T-helper 1 cell treated with Interleukin-12 subunit alpha and Interleukin-12 subunit beta and Interleukin-4 antibody, amounts not matched to agents 30 μg/mL and 1 μg/mL, for 36 hours (primary cell): ENCODE data around the gene LCNL1.

Source experiments
- H3K27ac Mint-ChIP-seq: one replicate; pipeline ENCODE4 v1.8.0; 2021; ENCODE audit warnings: mild to moderate bottlenecking, mixed read lengths
- H3K27me3 Mint-ChIP-seq: one replicate; pipeline ENCODE4 v1.8.0; 2021; ENCODE audit warnings: low read depth, mixed read lengths
- H3K36me3 Mint-ChIP-seq: one replicate; pipeline ENCODE4 v1.8.0; 2021; ENCODE audit warnings: low read depth, mixed read lengths
- H3K4me1 Mint-ChIP-seq: one replicate; pipeline ENCODE4 v1.8.0; 2021; ENCODE audit warnings: low read depth, mixed read lengths
- H3K4me3 Mint-ChIP-seq: one replicate; pipeline ENCODE4 v1.8.0; 2021; ENCODE audit warnings: mild to moderate bottlenecking, moderate library complexity, mixed read lengths
- H3K9me3 Mint-ChIP-seq: one replicate; pipeline ENCODE4 v1.8.0; 2021; ENCODE audit warnings: mixed read lengths

The LCNL1 gene

DNA sequence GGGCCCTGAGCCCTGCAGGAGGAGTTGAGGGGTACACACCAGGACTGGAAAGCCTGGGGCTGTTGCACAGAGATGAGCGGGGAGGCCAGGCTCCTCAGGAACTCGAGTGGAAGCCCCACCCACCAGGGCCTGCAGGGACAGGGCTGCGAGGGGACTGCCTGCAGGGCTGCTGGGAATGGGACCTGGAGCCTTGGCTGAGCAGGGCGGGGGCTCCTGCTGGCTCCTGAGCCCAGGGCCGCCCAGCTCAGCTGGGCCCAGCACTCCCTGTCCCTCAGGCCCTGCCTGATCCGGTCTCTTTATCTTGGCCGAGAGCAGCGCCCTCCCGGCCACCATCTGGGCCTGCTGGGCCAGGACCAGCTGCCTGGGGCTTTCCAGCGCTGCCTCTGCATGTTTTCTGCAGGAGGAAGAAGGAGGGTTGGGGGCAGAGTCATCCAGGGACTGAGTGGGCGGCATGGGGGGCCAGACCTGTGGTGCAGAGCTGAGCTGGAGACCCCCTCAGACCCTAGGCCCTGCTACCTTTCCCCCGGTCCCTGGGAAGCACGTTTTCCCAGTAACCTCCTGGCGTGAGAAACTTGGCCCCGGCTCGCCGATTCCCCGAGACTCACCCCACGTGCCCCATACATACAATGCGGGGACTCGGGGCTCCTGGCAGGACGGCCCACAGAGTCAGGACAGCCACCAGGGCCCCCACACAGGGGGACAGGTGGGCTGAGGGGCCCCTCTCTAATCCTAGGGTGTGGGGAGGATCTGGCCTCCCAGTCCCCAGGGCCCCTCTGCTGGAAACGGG, 21.3 kb upstream of the LCNL1 start:
- Mint-ChIP-seq H3K4me1 (peaks cover 13% of the 10 kb centered on the region), H3K27ac (no peak overlapping the region), H3K9me3 (peaks cover 4% of the 10 kb centered on the region), H3K4me3 (no peak overlapping the region), H3K36me3 (no peaks in the 10 kb centered on the region), H3K27me3 (no peaks in the 10 kb centered on the region)

DNA sequence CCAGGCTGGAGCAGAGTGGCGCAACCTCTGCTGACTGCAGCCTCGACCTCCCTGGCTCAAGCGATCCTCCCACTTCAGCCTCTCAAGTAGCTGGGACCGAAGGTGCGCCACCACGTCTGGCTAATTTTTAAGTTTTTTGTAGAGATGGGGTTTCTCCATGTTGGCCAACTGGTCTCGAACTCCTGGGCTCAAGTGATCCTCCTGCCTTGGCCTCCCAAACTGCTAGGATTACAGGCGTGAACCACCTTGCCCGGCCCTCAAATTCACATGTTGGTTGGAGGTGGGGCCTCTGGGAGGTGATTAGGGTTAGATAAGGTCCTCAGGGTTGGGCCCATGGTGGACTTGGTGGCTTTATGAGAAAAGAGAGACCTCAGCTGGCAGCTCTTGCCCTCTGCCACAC, 20.6 kb upstream of the LCNL1 start:
- Mint-ChIP-seq H3K4me3 (no peak overlapping the region), H3K9me3 (no peaks in the 10 kb centered on the region), H3K4me1 (peaks cover 13% of the 10 kb centered on the region), H3K27me3 (no peaks in the 10 kb centered on the region), H3K36me3 (no peaks in the 10 kb centered on the region), H3K27ac (no peak overlapping the region)

GRCh38 chr9:136962701-136963248, 20.0 kb upstream of the LCNL1 start:
- H3K4me1 Mint-ChIP-seq, result peaks cover 13% of the 10 kb centered on the region
- H3K27me3 Mint-ChIP-seq, result no peaks in the 10 kb centered on the region

DNA sequence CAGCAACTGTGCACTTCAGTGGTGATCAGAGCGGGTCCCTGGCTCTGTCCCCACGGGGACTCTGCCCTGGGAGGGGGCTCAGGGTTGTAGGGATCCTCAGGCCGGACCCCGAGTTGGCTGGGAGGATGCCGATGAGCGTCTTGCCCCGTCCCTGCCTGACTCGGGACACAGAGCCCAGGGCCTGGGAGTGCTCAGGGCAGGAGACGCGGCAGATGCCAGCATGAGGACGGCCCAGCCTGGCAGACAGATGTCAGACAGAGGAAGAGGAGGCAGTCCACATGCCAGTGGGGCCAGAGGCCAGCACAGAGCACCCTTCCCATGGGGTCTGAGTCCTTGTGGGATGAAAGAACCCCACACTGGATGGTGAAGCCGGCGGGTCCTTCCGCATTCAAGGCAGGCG, 19.5 kb upstream of the LCNL1 start:
- Mint-ChIP-seq H3K36me3 (no peaks in the 10 kb centered on the region), H3K27ac (no peak overlapping the region), H3K9me3 (no peaks in the 10 kb centered on the region), H3K27me3 (no peaks in the 10 kb centered on the region), H3K4me1 (peaks cover 13% of the 10 kb centered on the region), H3K4me3 (no peak overlapping the region)

More at GRCh38 chr9:136962701-136963248, 20.0 kb upstream of the LCNL1 start:
- no peaks in the 10 kb centered on the region for H3K9me3 Mint-ChIP-seq
- no peak overlapping the region for H3K27ac Mint-ChIP-seq
- no peaks in the 10 kb centered on the region for H3K36me3 Mint-ChIP-seq
- H3K4me3 Mint-ChIP-seq, result no peak overlapping the region

DNA sequence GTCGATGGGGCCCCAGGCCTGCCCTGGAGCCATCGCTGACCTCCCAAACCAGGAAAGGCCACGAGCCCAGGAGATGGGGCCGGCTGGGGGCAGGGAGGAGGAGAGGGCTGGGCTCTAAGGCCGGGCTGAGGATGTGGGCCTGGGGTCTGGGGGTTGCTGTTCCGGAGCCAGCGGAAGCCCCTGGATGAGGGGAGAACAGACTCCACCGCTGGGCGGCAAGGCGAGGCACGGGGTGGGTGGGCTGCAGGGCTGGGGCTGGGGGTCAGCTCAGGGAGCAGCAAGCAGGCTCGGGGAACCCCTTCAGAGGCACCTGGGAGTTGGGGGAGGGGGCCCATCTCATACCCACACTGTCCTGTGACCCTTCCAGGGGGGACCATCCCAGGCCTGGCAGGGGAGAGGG, 19.0 kb upstream of the LCNL1 start:
- Mint-ChIP-seq H3K9me3 (no peaks in the 10 kb centered on the region), H3K36me3 (no peaks in the 10 kb centered on the region), H3K27me3 (no peaks in the 10 kb centered on the region), H3K27ac (no peak overlapping the region), H3K4me3 (no peak overlapping the region), H3K4me1 (peaks cover 13% of the 10 kb centered on the region)

DNA sequence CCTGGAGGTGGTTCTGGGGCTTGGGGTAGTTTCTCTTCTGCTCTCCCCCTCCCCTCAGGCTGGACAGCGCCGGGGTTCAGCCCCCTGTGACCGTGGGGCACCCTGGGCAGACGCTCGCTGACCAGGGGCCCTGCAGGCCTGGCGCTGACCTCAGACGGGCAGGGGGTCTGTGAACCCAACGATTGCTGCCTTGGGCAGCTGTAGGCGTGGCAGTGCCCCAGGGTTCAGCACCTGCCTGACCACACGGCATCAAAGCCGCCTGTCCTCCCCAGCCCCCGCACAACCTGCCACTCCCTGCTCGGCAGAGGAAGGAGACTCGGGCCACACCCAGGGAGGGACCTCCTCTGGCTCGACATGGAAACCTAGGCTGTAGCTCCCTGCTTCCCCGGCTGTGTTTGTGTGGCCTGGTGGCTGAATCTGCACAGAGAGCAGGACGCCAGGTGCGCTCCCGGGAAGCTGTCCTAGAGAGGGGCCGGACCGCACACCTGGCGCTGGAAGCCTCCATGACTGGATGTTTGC, 18.6 kb upstream of the LCNL1 start:
- Mint-ChIP-seq H3K27me3 (no peaks in the 10 kb centered on the region), H3K36me3 (no peaks in the 10 kb centered on the region), H3K27ac (no peak overlapping the region), H3K4me3 (no peak overlapping the region), H3K9me3 (no peaks in the 10 kb centered on the region), H3K4me1 (peaks cover 13% of the 10 kb centered on the region)

DNA sequence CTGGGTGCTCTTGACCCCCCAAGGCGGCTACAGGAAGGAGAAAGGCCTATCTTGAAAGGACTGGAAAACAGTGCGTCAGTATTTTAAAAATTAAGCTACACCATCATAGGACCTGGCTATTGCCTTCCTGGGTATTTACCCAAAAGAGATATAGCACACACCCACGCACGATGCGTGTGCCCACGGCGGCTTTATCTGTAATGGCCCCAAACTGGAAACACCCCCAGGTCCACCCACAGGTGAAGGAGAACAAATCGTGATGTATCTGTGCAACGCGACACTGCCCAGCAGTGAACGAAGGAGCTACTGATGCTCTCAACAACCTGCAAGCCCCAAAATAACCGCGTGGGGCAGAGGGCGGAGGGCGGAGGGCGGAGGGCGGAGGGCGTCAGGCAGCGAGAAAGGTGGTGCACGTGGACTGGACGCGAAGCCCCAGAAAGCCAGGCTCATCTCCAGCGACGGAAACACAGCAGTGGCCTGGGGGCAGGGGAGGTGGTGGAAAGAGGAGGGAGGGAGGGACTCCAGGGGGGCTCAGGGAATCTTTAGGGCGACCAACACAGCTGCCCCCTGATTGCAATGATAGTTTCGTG, 17.9 kb upstream of the LCNL1 start:
- H3K4me3 Mint-ChIP-seq, result no peak overlapping the region
- H3K27me3 Mint-ChIP-seq, result no peaks in the 10 kb centered on the region
- no peaks in the 10 kb centered on the region for H3K9me3 Mint-ChIP-seq
- H3K4me1 Mint-ChIP-seq, result peaks cover 13% of the 10 kb centered on the region
- H3K27ac Mint-ChIP-seq, result peak overlapping the region; percentile 15
- H3K36me3 Mint-ChIP-seq, result no peaks in the 10 kb centered on the region

DNA sequence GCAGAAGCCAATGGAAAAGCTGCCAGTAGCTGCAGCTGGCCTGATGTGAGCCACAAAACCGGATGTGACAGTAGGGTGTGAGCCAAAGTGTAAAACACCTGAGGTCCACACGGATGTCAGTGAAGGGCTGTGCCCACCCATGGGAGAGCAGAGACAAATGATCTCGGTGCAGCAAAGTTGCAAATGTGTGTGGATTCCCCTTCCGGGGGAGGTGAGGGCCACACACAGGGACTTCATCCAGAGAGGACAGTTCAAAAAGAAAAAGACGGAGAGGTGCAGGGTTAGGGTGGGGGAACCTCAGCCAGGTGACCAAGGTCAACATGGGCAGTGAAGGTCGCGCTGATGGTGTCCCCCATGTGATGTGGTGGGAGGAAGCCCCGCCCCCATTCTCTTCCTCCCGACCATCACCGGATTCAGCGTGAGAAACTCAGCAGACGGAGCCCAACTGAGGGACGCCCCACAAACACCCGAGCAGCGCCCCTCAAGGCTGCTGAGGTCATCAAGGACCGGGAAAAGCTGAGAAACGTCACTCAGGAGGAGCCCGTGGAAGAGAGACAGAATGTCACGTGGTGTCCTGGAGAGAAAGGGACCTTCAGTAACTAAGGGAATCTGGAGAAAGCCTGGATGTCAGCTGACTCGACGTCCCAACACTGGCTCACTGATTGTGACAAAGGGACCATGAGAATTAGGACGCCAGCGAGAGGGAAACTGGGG, 16.9 kb upstream of the LCNL1 start:
- Mint-ChIP-seq H3K36me3 (no peaks in the 10 kb centered on the region), H3K9me3 (no peaks in the 10 kb centered on the region), H3K4me1 (peaks cover 11% of the 10 kb centered on the region), H3K27me3 (no peaks in the 10 kb centered on the region), H3K4me3 (peak overlapping the region; percentile 64), H3K27ac (peak overlapping the region; percentile 80)

DNA sequence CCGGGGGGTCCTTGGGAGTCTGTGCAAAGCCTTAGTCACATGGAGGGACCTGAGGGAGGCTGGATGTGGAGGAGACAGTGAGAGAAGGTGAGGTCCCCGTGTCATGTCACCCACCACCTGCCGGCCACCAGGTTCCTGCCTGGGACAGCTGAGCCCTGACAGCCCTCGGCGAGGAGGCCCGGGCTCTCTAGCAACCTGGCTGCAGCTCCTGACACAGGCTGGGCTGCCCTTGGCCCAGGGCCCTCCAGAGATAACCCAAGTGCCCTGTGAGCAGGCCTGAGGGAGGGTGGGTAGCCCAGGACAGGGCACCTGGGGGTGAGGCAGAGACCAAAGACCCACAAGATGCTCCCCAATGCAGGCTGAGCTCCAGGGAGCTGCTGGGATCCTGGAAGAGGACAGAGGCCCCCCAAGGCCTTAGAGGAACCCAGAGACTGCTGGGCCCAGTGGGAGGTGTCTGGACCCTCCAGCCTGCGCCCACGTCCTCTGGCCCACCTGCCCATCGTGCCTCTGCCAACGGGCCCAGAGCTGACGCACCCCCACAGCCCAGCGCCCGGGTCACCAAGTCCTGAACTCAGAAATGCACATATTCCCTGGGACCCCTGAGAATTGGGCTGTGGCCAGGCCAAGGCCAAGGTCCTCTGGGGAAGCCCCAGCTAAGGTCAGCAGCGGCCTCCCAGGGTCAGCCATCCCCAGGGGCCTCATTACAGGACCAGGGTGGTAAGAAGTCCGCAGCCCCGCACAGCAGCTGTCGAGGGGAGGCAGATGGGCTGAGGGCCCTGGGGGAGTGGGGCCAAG, 14.3 kb upstream of the LCNL1 start:
- Mint-ChIP-seq H3K9me3 (no peaks in the 10 kb centered on the region), H3K4me1 (peaks cover 9% of the 10 kb centered on the region), H3K4me3 (no peak overlapping the region), H3K27ac (no peak overlapping the region), H3K27me3 (no peaks in the 10 kb centered on the region), H3K36me3 (no peaks in the 10 kb centered on the region)

DNA sequence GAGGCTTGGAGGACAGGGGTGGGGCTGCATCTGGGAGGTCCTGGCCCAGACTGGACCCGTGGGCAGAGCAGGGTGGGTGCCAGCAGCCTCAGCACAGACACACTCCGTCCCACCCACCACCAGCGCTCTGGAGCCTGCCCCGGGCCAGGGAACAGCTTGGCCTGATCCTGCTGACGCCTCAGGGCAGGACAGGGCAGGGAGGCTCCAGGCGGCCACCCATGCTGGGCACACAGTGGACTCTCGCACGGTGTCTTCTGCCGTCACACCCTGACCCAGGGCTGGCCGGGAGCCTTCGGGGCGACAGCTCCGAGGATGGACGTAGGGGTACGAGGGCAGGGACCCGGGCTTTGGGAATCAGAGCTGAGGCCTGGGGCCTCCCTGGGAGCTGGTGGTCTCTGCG, 13.6 kb upstream of the LCNL1 start:
- H3K36me3 Mint-ChIP-seq, result no peaks in the 10 kb centered on the region
- H3K27ac Mint-ChIP-seq, result no peak overlapping the region
- H3K4me1 Mint-ChIP-seq, result peaks cover 9% of the 10 kb centered on the region
- no peaks in the 10 kb centered on the region for H3K27me3 Mint-ChIP-seq
- H3K4me3 Mint-ChIP-seq, result no peak overlapping the region
- no peaks in the 10 kb centered on the region for H3K9me3 Mint-ChIP-seq

- Mint-ChIP-seq H3K4me3 (no peak overlapping the region), H3K27ac (no peak overlapping the region), H3K27me3 (no peaks in the 10 kb centered on the region), H3K36me3 (no peaks in the 10 kb centered on the region), H3K9me3 (no peaks in the 10 kb centered on the region), H3K4me1 (peaks cover 4% of the 10 kb centered on the region)
Measured at GRCh38 chr9:136969774-136970173, 13.0 kb upstream of the LCNL1 start.

DNA sequence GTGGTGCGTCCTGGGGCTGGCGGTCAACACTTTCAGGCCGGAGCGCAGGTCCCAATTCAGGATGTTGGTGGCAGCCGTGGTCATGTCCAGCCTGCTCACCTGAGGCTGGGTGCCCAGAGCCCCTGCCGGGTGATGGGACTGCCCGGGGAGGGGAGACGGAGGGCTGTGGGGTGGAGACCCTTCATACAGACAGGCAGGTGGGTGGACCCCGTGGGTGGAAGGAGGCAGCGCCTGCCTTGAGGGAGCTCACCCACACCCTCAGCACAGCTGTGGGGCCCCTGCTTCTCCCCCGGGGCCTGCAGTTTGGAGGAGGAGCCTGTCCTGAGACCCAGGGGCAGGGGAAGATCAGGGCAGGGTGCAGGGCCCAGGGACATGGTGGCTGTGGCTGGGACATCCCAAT, 12.4 kb upstream of the LCNL1 start:
- H3K27ac Mint-ChIP-seq, result no peak overlapping the region

GRCh38 chr9:136971746-136972145, 11.0 kb upstream of the LCNL1 start:
- Mint-ChIP-seq H3K27me3 (peaks cover 5% of the 10 kb centered on the region), H3K27ac (no peak overlapping the region), H3K36me3 (no peaks in the 10 kb centered on the region), H3K9me3 (no peaks in the 10 kb centered on the region), H3K4me3 (no peak overlapping the region), H3K4me1 (peaks cover 3% of the 10 kb centered on the region)

More for the DNA sequence above, 12.4 kb upstream of the LCNL1 start:
- no peaks in the 10 kb centered on the region for H3K36me3 Mint-ChIP-seq
- no peaks in the 10 kb centered on the region for H3K27me3 Mint-ChIP-seq
- H3K4me3 Mint-ChIP-seq, result no peak overlapping the region
- H3K9me3 Mint-ChIP-seq, result no peaks in the 10 kb centered on the region
- H3K4me1 Mint-ChIP-seq, result peaks cover 5% of the 10 kb centered on the region

- Mint-ChIP-seq H3K36me3 (no peaks in the 10 kb centered on the region), H3K27ac (no peak overlapping the region), H3K9me3 (no peaks in the 10 kb centered on the region), H3K4me1 (peaks cover 3% of the 10 kb centered on the region), H3K27me3 (peaks cover 5% of the 10 kb centered on the region), H3K4me3 (no peak overlapping the region)
Measured at GRCh38 chr9:136972335-136972734, 10.5 kb upstream of the LCNL1 start.
